IPS-18a (cell line): Measurements from ENCODE around the gene GTF2IRD2.
"Not testable (repeated sequence)": the region's sequence is repeated elsewhere in the genome, so short reads cannot be mapped to it uniquely, and the experiment has no call there.

Experiments used
- H3K27ac ChIP-seq: one replicate; pipeline ENCODE4 v1.5.1; 2013; ENCODE audit warnings: low read length
- H3K27me3 ChIP-seq: one replicate; pipeline ENCODE4 v1.6.1; 2013; ENCODE audit warnings: mild to moderate bottlenecking, low read length; ENCODE audit not compliant: control insufficient read depth, insufficient read depth
- H3K36me3 ChIP-seq: one replicate; pipeline ENCODE4 v1.6.1; 2013; ENCODE audit warnings: low read depth, low read length; ENCODE audit not compliant: control insufficient read depth
- H3K4me1 ChIP-seq: one replicate; pipeline ENCODE4 v1.6.1; 2013; ENCODE audit warnings: low read depth, low read length; ENCODE audit not compliant: control insufficient read depth
- H3K4me3 ChIP-seq: one replicate; pipeline ENCODE4 v1.5.1; 2013; ENCODE audit warnings: low read length
- H3K9ac ChIP-seq: one replicate; pipeline ENCODE4 v1.6.1; 2013; ENCODE audit warnings: mild to moderate bottlenecking, low read length, moderate library complexity
- H3K9me3 ChIP-seq: one replicate; pipeline ENCODE4 v1.6.1; 2013; ENCODE audit warnings: low read depth, low read length; ENCODE audit not compliant: control insufficient read depth

The GTF2IRD2 gene

GRCh38 chr7:74775111-74775510 is 76.3 kb downstream of the GTF2IRD2 start:
- H3K4me3 ChIP-seq, H3K36me3 ChIP-seq, H3K9me3 ChIP-seq, H3K27me3 ChIP-seq, H3K9ac ChIP-seq, H3K27ac ChIP-seq, H3K4me1 ChIP-seq: not testable (repeated sequence)

- H3K27me3 ChIP-seq, H3K4me3 ChIP-seq, H3K9me3 ChIP-seq, H3K36me3 ChIP-seq, H3K4me1 ChIP-seq, H3K27ac ChIP-seq, H3K9ac ChIP-seq: not testable (repeated sequence)
Measured at GRCh38 chr7:74773760-74774750, 77.3 kb downstream of the GTF2IRD2 start, which contains the start of gene NCF1. Gene NCF1 (plus strand): TSS chr7:74774011. CDS start chr7:74774032, 21 bp downstream.

GRCh38 chr7:74772093-74772492 is 79.3 kb downstream of the GTF2IRD2 start:
- not testable (repeated sequence) for H3K9ac ChIP-seq, H3K27me3 ChIP-seq, H3K4me1 ChIP-seq, H3K4me3 ChIP-seq, H3K36me3 ChIP-seq, H3K9me3 ChIP-seq, H3K27ac ChIP-seq

DNA sequence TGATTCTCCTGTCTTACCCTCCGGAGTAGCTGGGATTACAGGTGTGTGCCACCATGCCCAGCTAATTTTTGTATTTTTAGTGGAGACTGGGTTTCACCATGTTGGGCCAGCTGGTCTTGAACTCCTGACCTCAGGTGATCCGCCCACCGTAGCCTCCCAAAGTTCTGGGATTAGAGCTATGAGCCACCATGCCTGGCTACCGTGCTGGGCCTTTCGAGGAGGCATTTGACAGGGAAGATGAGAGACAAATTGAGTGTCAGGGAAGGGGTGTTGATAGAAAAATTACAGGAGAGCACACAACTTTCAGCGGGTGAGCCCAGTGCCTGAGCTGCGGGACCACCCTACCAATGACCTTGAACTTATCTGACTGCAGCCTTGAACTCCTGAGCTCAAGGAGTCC is 81.3 kb downstream of the GTF2IRD2 start:
- not testable (repeated sequence) for H3K9ac ChIP-seq, H3K9me3 ChIP-seq, H3K4me1 ChIP-seq, H3K27ac ChIP-seq, H3K36me3 ChIP-seq, H3K4me3 ChIP-seq, H3K27me3 ChIP-seq

- not testable (repeated sequence) for H3K4me1 ChIP-seq, H3K36me3 ChIP-seq, H3K27me3 ChIP-seq, H3K9me3 ChIP-seq, H3K9ac ChIP-seq, H3K4me3 ChIP-seq, H3K27ac ChIP-seq
Measured at GRCh38 chr7:74766991-74767390, 84.4 kb downstream of the GTF2IRD2 start.

DNA sequence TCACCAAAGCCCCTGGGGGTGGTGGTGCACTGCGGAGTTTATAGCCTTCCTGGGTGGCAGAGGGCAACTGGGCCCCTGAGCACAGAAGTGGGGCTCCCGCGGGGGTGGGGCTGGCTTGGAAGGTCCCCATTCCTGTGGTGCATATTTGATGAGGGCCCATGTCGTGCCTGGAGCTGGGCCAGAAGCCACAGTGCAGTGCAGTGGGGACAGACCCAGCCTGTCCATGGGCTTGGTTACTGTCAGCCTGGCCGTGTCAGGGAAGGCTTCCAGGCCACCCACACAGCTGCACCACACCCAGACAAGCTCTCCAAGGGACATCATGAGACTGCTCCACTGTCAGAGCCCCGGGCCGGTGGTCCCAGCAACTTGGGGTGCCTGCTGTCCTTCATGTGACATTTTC is 84.9 kb downstream of the GTF2IRD2 start:
- H3K4me1 ChIP-seq, H3K36me3 ChIP-seq, H3K9me3 ChIP-seq, H3K9ac ChIP-seq, H3K4me3 ChIP-seq, H3K27ac ChIP-seq, H3K27me3 ChIP-seq: not testable (repeated sequence)

GRCh38 chr7:74765205-74765918 is 86.0 kb downstream of the GTF2IRD2 start:
- not testable (repeated sequence) for H3K27me3 ChIP-seq, H3K9ac ChIP-seq, H3K36me3 ChIP-seq, H3K27ac ChIP-seq, H3K4me1 ChIP-seq, H3K9me3 ChIP-seq, H3K4me3 ChIP-seq

DNA sequence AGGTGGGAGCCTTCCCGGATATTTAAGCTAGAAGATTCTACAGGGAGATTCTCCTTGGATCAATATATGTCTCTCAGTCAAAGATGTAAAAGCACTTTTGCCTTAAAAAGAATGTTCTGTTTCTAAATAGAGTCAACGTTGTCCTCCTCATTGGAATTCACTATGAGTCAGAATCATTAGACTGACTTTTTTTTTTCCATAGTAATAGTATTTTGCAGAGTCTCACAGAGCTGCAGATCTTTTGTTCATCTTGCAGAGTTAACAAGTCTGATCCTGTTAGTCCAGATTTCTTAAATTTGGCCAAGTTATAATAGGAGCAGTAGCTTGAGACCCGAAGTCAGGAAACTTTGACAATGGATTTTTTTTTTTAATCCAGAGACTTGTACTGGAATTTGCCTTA is 92.4 kb downstream of the GTF2IRD2 start:
- H3K36me3 ChIP-seq, H3K4me1 ChIP-seq, H3K27ac ChIP-seq, H3K9ac ChIP-seq, H3K27me3 ChIP-seq, H3K4me3 ChIP-seq, H3K9me3 ChIP-seq: not testable (repeated sequence)

GRCh38 chr7:74758268-74758667 is 93.1 kb downstream of the GTF2IRD2 start:
- H3K9ac ChIP-seq, H3K9me3 ChIP-seq, H3K4me1 ChIP-seq, H3K27me3 ChIP-seq, H3K36me3 ChIP-seq, H3K4me3 ChIP-seq, H3K27ac ChIP-seq: not testable (repeated sequence)

DNA sequence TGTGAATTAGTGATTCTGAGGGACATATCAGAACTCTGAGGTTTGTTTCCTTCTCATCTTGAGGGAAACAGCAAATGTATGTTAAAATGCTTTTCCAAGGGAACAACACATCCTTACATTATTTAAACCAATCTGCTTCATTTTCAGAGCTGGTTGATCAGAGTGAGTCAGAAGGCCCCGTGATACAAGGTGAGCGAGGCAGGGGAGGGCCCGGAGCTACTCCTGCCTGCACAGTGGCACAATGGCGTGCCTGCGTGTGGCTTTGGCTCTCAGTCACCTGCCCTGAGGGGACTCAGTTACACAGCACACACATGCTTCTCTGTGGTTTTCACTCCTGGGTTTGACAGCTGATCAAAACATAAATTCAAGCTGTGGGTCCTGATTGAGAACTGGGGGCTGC is 94.7 kb downstream of the GTF2IRD2 start:
- not testable (repeated sequence) for H3K9ac ChIP-seq, H3K9me3 ChIP-seq, H3K4me1 ChIP-seq, H3K36me3 ChIP-seq, H3K4me3 ChIP-seq, H3K27me3 ChIP-seq, H3K27ac ChIP-seq

GRCh38 chr7:74753921-74754482 is 97.4 kb downstream of the GTF2IRD2 start:
- not testable (repeated sequence) for H3K4me3 ChIP-seq

More at GRCh38 chr7:74753921-74754482, 97.4 kb downstream of the GTF2IRD2 start:
- H3K9me3 ChIP-seq, H3K4me1 ChIP-seq, H3K27ac ChIP-seq, H3K27me3 ChIP-seq, H3K36me3 ChIP-seq, H3K9ac ChIP-seq: not testable (repeated sequence)
